ENCODE data around the gene SLC6A13.
"Not testable (repeated sequence)": the region's sequence is repeated elsewhere in the genome, so short reads cannot be mapped to it uniquely, and the experiment has no call there.

SLC6A13 gene

GRCh38 chr12:240566-240965 lies 22.1 kb downstream of the SLC6A13 start:
- DNase-seq = no peak
- TF ChIP-seq CTCF (IDR thresholded peaks at IDR 0.05; ENCODE audit: low read depth, low read length) = no peak
- H3K27me3 ChIP-seq (ENCODE audit: insufficient read depth, low read depth, severe bottlenecking) = no peaks in the 10 kb centered on the region

GRCh38 chr12:238736-239398 lies 23.8 kb downstream of the SLC6A13 start:
- no peak overlapping the region for H3K4me3 ChIP-seq (ENCODE audit: low read depth, low read length)
- no peak for DNase-seq
- no peaks in the 10 kb centered on the region for H3K27me3 ChIP-seq (ENCODE audit: insufficient read depth, low read depth, severe bottlenecking)
- peaks cover 21% of the 10 kb centered on the region for H3K9me3 ChIP-seq (ENCODE audit: severe bottlenecking)
- no peak for TF ChIP-seq CTCF (IDR thresholded peaks at IDR 0.05; ENCODE audit: low read depth, low read length)
- H3K36me3 ChIP-seq = no peaks in the 10 kb centered on the region
- no peak overlapping the region for H3K27ac ChIP-seq

More at GRCh38 chr12:240566-240965, 22.1 kb downstream of the SLC6A13 start:
- peaks cover 10% of the 10 kb centered on the region for H3K9me3 ChIP-seq (ENCODE audit: severe bottlenecking)
- no peak overlapping the region for H3K4me3 ChIP-seq (ENCODE audit: low read depth, low read length)
- no peaks in the 10 kb centered on the region for H3K36me3 ChIP-seq
- H3K27ac ChIP-seq = no peak overlapping the region

DNA sequence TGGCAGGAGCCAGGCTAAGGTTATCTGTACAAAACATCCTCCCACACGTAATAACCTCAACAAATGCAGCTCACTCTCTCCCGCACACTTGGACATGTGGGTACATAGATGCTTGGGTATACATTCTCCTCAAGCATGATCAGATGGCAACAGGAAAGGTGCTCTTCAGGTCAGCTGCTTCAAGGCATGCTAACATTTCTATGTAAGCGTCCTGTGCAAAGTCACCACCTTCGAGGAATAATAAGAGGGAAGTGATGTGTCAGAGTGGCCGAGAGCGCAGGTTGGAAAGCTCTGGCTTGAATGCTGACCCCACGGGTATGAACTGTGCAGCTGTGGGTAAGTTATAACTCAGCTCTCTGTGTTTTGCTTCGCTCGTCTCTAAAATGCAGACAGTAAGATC lies 24.5 kb downstream of the SLC6A13 start:
- no peak for TF ChIP-seq CTCF (IDR thresholded peaks at IDR 0.05; ENCODE audit: low read depth, low read length)

GRCh38 chr12:237026-237815 lies 25.4 kb downstream of the SLC6A13 start:
- no peak for TF ChIP-seq CTCF (IDR thresholded peaks at IDR 0.05; ENCODE audit: low read depth, low read length)
- Histone ChIP-seq H3K4me3 (ENCODE audit: low read depth, low read length) (no peak overlapping the region), H3K27ac (no peak overlapping the region), H3K36me3 (no peaks in the 10 kb centered on the region), H3K27me3 (ENCODE audit: insufficient read depth, low read depth, severe bottlenecking) (no peaks in the 10 kb centered on the region), H3K9me3 (ENCODE audit: severe bottlenecking) (peaks cover 21% of the 10 kb centered on the region)
- no peak for DNase-seq

More for the DNA sequence above, 24.5 kb downstream of the SLC6A13 start:
- H3K9me3 ChIP-seq (ENCODE audit: severe bottlenecking) = peaks cover 21% of the 10 kb centered on the region
- DNase-seq = no peak
- H3K27me3 ChIP-seq (ENCODE audit: insufficient read depth, low read depth, severe bottlenecking) = no peaks in the 10 kb centered on the region
- H3K27ac ChIP-seq = no peak overlapping the region
- no peak overlapping the region for H3K4me3 ChIP-seq (ENCODE audit: low read depth, low read length)
- no peaks in the 10 kb centered on the region for H3K36me3 ChIP-seq

- H3K9me3 ChIP-seq (ENCODE audit: severe bottlenecking) = peaks cover 21% of the 10 kb centered on the region
- no peak overlapping the region for H3K27ac ChIP-seq
- no peaks in the 10 kb centered on the region for H3K27me3 ChIP-seq (ENCODE audit: insufficient read depth, low read depth, severe bottlenecking)
- DNase-seq = no peak
- H3K36me3 ChIP-seq = no peaks in the 10 kb centered on the region
- TF ChIP-seq CTCF (IDR thresholded peaks at IDR 0.05; ENCODE audit: low read depth, low read length) = no peak
- H3K4me3 ChIP-seq (ENCODE audit: low read depth, low read length) = no peak overlapping the region
Measured at GRCh38 chr12:236445-236844, 26.2 kb downstream of the SLC6A13 start.

DNA sequence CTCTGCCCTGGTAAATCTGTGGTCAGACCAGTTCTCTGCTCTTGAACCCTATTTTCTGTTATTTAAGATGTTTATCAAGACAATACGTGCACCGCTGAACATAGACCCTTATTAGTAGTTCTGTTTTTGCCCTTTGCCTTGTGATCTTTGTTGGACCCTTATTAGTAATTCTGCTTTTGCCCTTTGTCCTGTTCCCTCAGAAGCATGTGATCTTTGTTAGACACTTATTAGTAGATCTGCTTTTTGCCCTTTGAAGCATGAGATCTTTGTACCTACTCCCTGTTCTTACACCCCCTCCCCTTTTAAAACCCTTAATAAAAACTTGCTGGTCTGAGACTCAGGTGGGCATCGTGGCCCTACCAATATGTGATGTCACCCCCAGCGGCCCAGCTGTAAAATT lies 26.7 kb downstream of the SLC6A13 start:
- not testable (repeated sequence) for H3K36me3 ChIP-seq; H3K4me3 ChIP-seq (ENCODE audit: low read depth, low read length); H3K27ac ChIP-seq; DNase-seq; H3K27me3 ChIP-seq (ENCODE audit: insufficient read depth, low read depth, severe bottlenecking)
- H3K9me3 ChIP-seq (ENCODE audit: severe bottlenecking) = peaks cover 21% of the 10 kb centered on the region

Measured in WERI-Rb-1 (cell line).